NCI-H2029 (cell line): ENCODE results near the gene ZNF76.

Experiments
- DNase-seq: peaks from one replicate; lab custom pipeline; 2025; lab: John Stamatoyannopoulos, UW

ZNF76 gene

GRCh38 chr6:35237476-35237875 is 22.1 kb upstream of the ZNF76 start:
- no peak for DNase-seq

- DNase-seq = no peak
Measured at GRCh38 chr6:35238843-35239289, 20.7 kb upstream of the ZNF76 start.

- DNase-seq = no peak
Measured at GRCh38 chr6:35239581-35239980, 20.0 kb upstream of the ZNF76 start.

GRCh38 chr6:35240838-35241801 is 18.4 kb upstream of the ZNF76 start:
- peak; percentile 47 for DNase-seq

- DNase-seq = no peak
Measured at GRCh38 chr6:35242486-35242885, 17.0 kb upstream of the ZNF76 start.

GRCh38 chr6:35242906-35243305 is 16.6 kb upstream of the ZNF76 start:
- DNase-seq = no peak

- no peak for DNase-seq
Measured at GRCh38 chr6:35243386-35243958, 16.1 kb upstream of the ZNF76 start.

GRCh38 chr6:35244551-35244950 is 15.0 kb upstream of the ZNF76 start:
- no peak for DNase-seq

GRCh38 chr6:35247642-35248231 is 11.8 kb upstream of the ZNF76 start:
- DNase-seq = no peak

- DNase-seq = no peak
Measured at GRCh38 chr6:35248300-35248699, 11.2 kb upstream of the ZNF76 start.

- no peak for DNase-seq
Measured at GRCh38 chr6:35248965-35249364, 10.6 kb upstream of the ZNF76 start.

- no peak for DNase-seq
Measured at GRCh38 chr6:35251949-35252348, 7.6 kb upstream of the ZNF76 start.

- DNase-seq = no peak
Measured at GRCh38 chr6:35253249-35253648, 6.3 kb upstream of the ZNF76 start.

- no peak for DNase-seq
Measured at GRCh38 chr6:35258336-35258735, 1.2 kb upstream of the ZNF76 start.

GRCh38 chr6:35258858-35259193 is 709 bp upstream of the ZNF76 start:
- DNase-seq = peak; percentile 43

- DNase-seq = peak; percentile 62
Measured at GRCh38 chr6:35259948-35260590, 534 bp downstream of the ZNF76 start.

GRCh38 chr6:35260591-35261570 is 1.3 kb downstream of the ZNF76 start:
- no peak for DNase-seq

GRCh38 chr6:35262596-35262995 is 3.1 kb downstream of the ZNF76 start:
- DNase-seq = no peak

GRCh38 chr6:35264550-35265274 is 5.2 kb downstream of the ZNF76 start:
- DNase-seq = no peak

GRCh38 chr6:35265523-35265922 is 6.0 kb downstream of the ZNF76 start:
- no peak for DNase-seq

- DNase-seq = no peak
Measured at GRCh38 chr6:35267446-35267845, 7.9 kb downstream of the ZNF76 start.
